Natural killer cell (primary cell): ENCODE measurements around the gene MYO5B. TPM values are rescaled to one million over a fixed set of nuclear protein-coding genes. Genes with fewer than 3 reads are reported as not detected.

ENCODE experiments used
- ATAC-seq, 3 donors: fragments of 150-1000 bp in 2 of 3; fragments of 200-7000 bp in 1 of 3; cut with Tn5 transposase; 1 replicate in 1 of 3; 2 replicates in 2 of 3; pipeline ENCODE4 v1.10.0; 2021; ENCODE audit warnings: mild to moderate bottlenecking in 2 of 3, moderate library complexity in 2 of 3
- DNase-seq, 2 donors: peaks; one replicate each; pipeline versions ENCODE4 v3.0.0 to v3.0.0-alpha.2; 2013 to 2021; ENCODE audit warnings: mixed read lengths in 1 of 2
- H3K27ac ChIP-seq: one replicate; pipeline ENCODE4 v1.5.1; 2013; ENCODE audit warnings: mild to moderate bottlenecking, low read length
- H3K27me3 ChIP-seq: one replicate; pipeline ENCODE4 v1.6.1; 2013; ENCODE audit warnings: low read length; ENCODE audit not compliant: control insufficient read depth, insufficient read depth
- H3K36me3 ChIP-seq: one replicate; pipeline ENCODE4 v1.6.1; 2013; ENCODE audit warnings: low read length; ENCODE audit not compliant: control insufficient read depth, insufficient read depth
- H3K4me1 ChIP-seq: one replicate; pipeline ENCODE4 v1.6.1; 2013; ENCODE audit warnings: low read length; ENCODE audit not compliant: control insufficient read depth, insufficient read depth
- H3K4me3 ChIP-seq: one replicate; pipeline ENCODE4 v1.5.1; 2013; ENCODE audit warnings: low read length
- H3K9me3 ChIP-seq: one replicate; pipeline ENCODE4 v1.6.1; 2013; ENCODE audit warnings: low read length; ENCODE audit not compliant: control insufficient read depth, insufficient read depth
- H3K27ac Mint-ChIP-seq, 2 donors: one replicate each; pipeline ENCODE4 v1.8.0; 2022; ENCODE audit warnings: mild to moderate bottlenecking in 2 of 2, mixed read lengths in 2 of 2, moderate library complexity in 1 of 2
- H3K27me3 Mint-ChIP-seq, 2 donors: one replicate each; pipeline ENCODE4 v1.8.0; 2022; ENCODE audit warnings: low read depth in 2 of 2, mixed read lengths in 2 of 2
- H3K36me3 Mint-ChIP-seq: one replicate; pipeline ENCODE4 v1.8.0; 2022; ENCODE audit warnings: mixed read lengths
- H3K4me1 Mint-ChIP-seq, 2 donors: one replicate each; pipeline ENCODE4 v1.8.0; 2022; ENCODE audit warnings: mixed read lengths in 2 of 2
- H3K4me3 Mint-ChIP-seq: one replicate; pipeline ENCODE4 v1.8.0; 2022; ENCODE audit warnings: mild to moderate bottlenecking, moderate library complexity, mixed read lengths
- H3K9me3 Mint-ChIP-seq, 2 donors: one replicate each; pipeline ENCODE4 v1.8.0; 2022; ENCODE audit warnings: mixed read lengths in 2 of 2
- CTCF ChIP-seq: fragments of 200-600 bp; IDR thresholded peaks from one replicate; pipeline ENCODE4 v1.8.0; 2022; ENCODE audit warnings: antibody characterized with exemption
- WGBS: methylation state at CpG from one replicate; pipeline ENCODE4 v1.1.7; 2013; ENCODE audit warnings: missing lambda C conversion rate; ENCODE audit not compliant: insufficient coverage; 5-methylcytosine and 5-hydroxymethylcytosine counted together
- intact Hi-C: fragments of 100-400 bp; cut with micrococcal nuclease; formaldehyde crosslinking; loops from one replicate; pipeline ENCODE4 v1.14.2; 2022
- total RNA-seq, 4 donors: library from RNA; stranded (reverse); fragments of 120-200 nt in 1 of 4; gene quantifications; one replicate each; pipeline versions ENCODE4 v1.2.3 to v1.2.4, GENCODE V29; 2013 to 2022

MYO5B gene
- total RNA-seq, 3 donors from 2014 or later (not counting 1 experiment from before 2014, with no cell fraction given) = 0.33 TPM; not detected in 2

- no peak overlapping the region for H3K4me3 ChIP-seq
- 100% methylated on average over 2 of the region's 2 CpGs for WGBS
- Mint-ChIP-seq H3K27ac (no peak overlapping the region), H3K9me3 (no peaks in the 10 kb centered on the region), H3K4me1 (no peaks in the 10 kb centered on the region), H3K4me3 (no peak overlapping the region), H3K27me3 (peaks cover 17 to 24% of the 10 kb centered on the region in 2 donors), H3K36me3 (no peaks in the 10 kb centered on the region)
- no peaks in the 10 kb centered on the region for H3K36me3 ChIP-seq
- intact Hi-C loops = no loop called here
- no peaks in the 10 kb centered on the region for H3K4me1 ChIP-seq
- DNase-seq (no peak), ATAC-seq (no peak)
- no peak for TF ChIP-seq CTCF
- H3K9me3 ChIP-seq = no peaks in the 10 kb centered on the region
- H3K27ac ChIP-seq = no peak overlapping the region
- no peaks in the 10 kb centered on the region for H3K27me3 ChIP-seq
These were observed 39.5 kb downstream of the MYO5B start for GRCh38 chr18:50155406-50155805.

- Histone ChIP-seq H3K27me3 (no peaks in the 10 kb centered on the region), H3K4me3 (no peak overlapping the region), H3K9me3 (no peaks in the 10 kb centered on the region), H3K4me1 (no peaks in the 10 kb centered on the region), H3K36me3 (no peaks in the 10 kb centered on the region), H3K27ac (no peak overlapping the region)
- Mint-ChIP-seq H3K27ac (no peak overlapping the region), H3K36me3 (no peaks in the 10 kb centered on the region), H3K9me3 (no peaks in the 10 kb centered on the region), H3K4me1 (no peaks in the 10 kb centered on the region), H3K4me3 (no peak overlapping the region), H3K27me3 (peaks cover 14 to 16% of the 10 kb centered on the region in 2 donors)
- ATAC-seq (no peak), DNase-seq (no peak)
- 78% methylated on average over 2 of the region's 2 CpGs for WGBS
- intact Hi-C loops = no loop called here
- TF ChIP-seq CTCF = no peak
These were observed 40.5 kb downstream of the MYO5B start for GRCh38 chr18:50154420-50154819.

GRCh38 chr18:50152900-50153299 is 42.0 kb downstream of the MYO5B start:
- Mint-ChIP-seq H3K27ac (no peak overlapping the region), H3K36me3 (no peaks in the 10 kb centered on the region), H3K4me1 (no peaks in the 10 kb centered on the region), H3K9me3 (no peaks in the 10 kb centered on the region), H3K27me3 (peaks cover 7 to 8% of the 10 kb centered on the region in 2 donors), H3K4me3 (no peak overlapping the region)
- no peaks in the 10 kb centered on the region for H3K36me3 ChIP-seq
- H3K4me3 ChIP-seq = no peak overlapping the region
- intact Hi-C loops = no loop called here
- ATAC-seq = no peak
- no peak for TF ChIP-seq CTCF
- WGBS = no CpG with 5 or more reads among the region's 2 CpGs
- H3K27me3 ChIP-seq = no peaks in the 10 kb centered on the region
- H3K4me1 ChIP-seq = no peaks in the 10 kb centered on the region
- no peaks in the 10 kb centered on the region for H3K9me3 ChIP-seq
- DNase-seq = no peak
- no peak overlapping the region for H3K27ac ChIP-seq

GRCh38 chr18:50151926-50152325 is 43.0 kb downstream of the MYO5B start:
- no peak overlapping the region for H3K27ac ChIP-seq
- no peak for TF ChIP-seq CTCF
- H3K27ac Mint-ChIP-seq = no peak overlapping the region
- WGBS = 84% methylated on average over 8 of the region's 8 CpGs
- peaks cover 6 to 9% of the 10 kb centered on the region in 2 donors for H3K27me3 Mint-ChIP-seq
- no peak overlapping the region for H3K4me3 ChIP-seq
- H3K4me3 Mint-ChIP-seq = no peak overlapping the region
- H3K4me1 Mint-ChIP-seq = no peaks in the 10 kb centered on the region
- ATAC-seq = no peak
- H3K36me3 ChIP-seq = no peaks in the 10 kb centered on the region
- no peak for DNase-seq
- no peaks in the 10 kb centered on the region for H3K4me1 ChIP-seq
- no peaks in the 10 kb centered on the region for H3K36me3 Mint-ChIP-seq
- intact Hi-C loops = no loop called here
- H3K9me3 ChIP-seq = no peaks in the 10 kb centered on the region
- no peaks in the 10 kb centered on the region for H3K27me3 ChIP-seq
- H3K9me3 Mint-ChIP-seq = no peaks in the 10 kb centered on the region
